Vagina (tissue), 2 donors: ENCODE results near the gene MAP3K7.

Experiments
- CTCF ChIP-seq, 3 experiments: fragments of 450-650 bp in 2 of 3; fragments of 200-600 bp in 1 of 3; sonication (generic) in 1 of 3; IDR thresholded peaks; one replicate each; pipeline ENCODE4 v1.5.1; 2017 to 2019; ENCODE audit warnings: antibody characterized with exemption in 3 of 3, mild to moderate bottlenecking in 2 of 3, moderate library complexity in 2 of 3
- POLR2A ChIP-seq, 2 donors: fragments of 450-650 bp; IDR thresholded peaks; one replicate each; pipeline ENCODE4 v1.6.1; 2017; ENCODE audit warnings: antibody characterized with exemption in 2 of 2, mild to moderate bottlenecking in 2 of 2, moderate library complexity in 2 of 2

GRCh38 chr6:90536520-90536919 is 50.4 kb downstream of the MAP3K7 start:
- no peak for TF ChIP-seq POLR2A (IDR thresholded peaks at IDR 0.05)
- no peak for TF ChIP-seq CTCF (IDR thresholded peaks at IDR 0.05)
